Thoracic aorta (tissue), 2 donors: ENCODE results near the gene ERBB4. TPM values are rescaled to one million over a fixed set of nuclear protein-coding genes. Genes with fewer than 3 reads are reported as not detected.

Experiments
- ATAC-seq: fragments of 150-250 bp; one replicate; pipeline ENCODE4 v1.8.0; 2017; ENCODE audit warnings: low read depth; ENCODE audit not compliant: insufficient number of reproducible peaks, low FRiP score
- DNase-seq: peaks from one replicate; pipeline ENCODE4 v3.0.0-alpha.2; 2020; ENCODE audit warnings: low spot score
- H3K27ac ChIP-seq, 2 donors: fragments of 200-600 bp; sonication (generic); 1 replicate in 1 of 2; 2 replicates in 1 of 2; pipeline ENCODE4 v1.5.1; 2016; ENCODE audit warnings: mild to moderate bottlenecking in 2 of 2, moderate library complexity in 2 of 2
- H3K27me3 ChIP-seq: fragments of 200-600 bp; sonication (generic); replicated peaks from 2 replicates; pipeline ENCODE4 v1.6.0; 2016; ENCODE audit warnings: mild to moderate bottlenecking; ENCODE audit not compliant: insufficient read depth
- H3K36me3 ChIP-seq: fragments of 200-600 bp; sonication (generic); one replicate; pipeline ENCODE4 v1.5.1; 2016
- H3K4me1 ChIP-seq, 2 donors: fragments of 200-600 bp; sonication (generic); 1 replicate in 1 of 2; 2 replicates in 1 of 2; pipeline versions ENCODE4 v1.5.1 to v1.6.0; 2016; ENCODE audit warnings: low read depth in 2 of 2, mild to moderate bottlenecking in 1 of 2; ENCODE audit not compliant: control insufficient read depth in 1 of 2
- H3K4me3 ChIP-seq: fragments of 200-600 bp; sonication (generic); 2 replicates; pipeline ENCODE4 v1.5.1; 2016; ENCODE audit warnings: mild to moderate bottlenecking
- H3K9me3 ChIP-seq: fragments of 200-600 bp; sonication (generic); 2 replicates; pipeline ENCODE4 v1.5.1; 2016
- total RNA-seq, 2 donors: library from RNA; depleted of rRNA; stranded (reverse); fragments of >200 nt; gene quantifications; one replicate each; pipeline versions ENCODE4 v1.1.0 to v1.2.3, GENCODE V29; 2016
- TF ChIP-seq, protein P1 (sequence below): fragments of 200-600 bp; sonication (generic); IDR thresholded peaks from one replicate; pipeline ENCODE4 v1.5.1; 2019; ENCODE audit warnings: antibody characterized with exemption

ERBB4 gene
- total RNA-seq, 2 donors from 2014 or later = 15.7 to 29.3 TPM

DNA sequence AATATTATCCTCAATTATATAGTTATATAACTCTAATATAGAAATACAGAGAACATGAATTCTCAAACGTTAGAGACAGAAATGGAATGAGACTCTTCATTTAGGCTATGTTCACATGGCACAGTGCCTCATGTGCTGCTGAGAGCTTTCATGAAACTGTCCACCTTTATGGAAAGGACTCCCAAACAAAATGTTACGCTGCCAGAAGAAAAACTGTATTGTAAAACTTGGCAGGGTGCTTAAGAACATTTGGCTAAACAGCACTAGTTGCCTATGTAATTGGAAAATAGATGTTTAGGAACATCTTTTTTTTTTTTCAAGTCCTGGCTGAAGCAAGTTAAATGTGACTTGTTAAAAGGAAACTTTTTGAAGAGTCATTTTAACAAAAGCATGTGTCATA, 396.0 kb downstream of the ERBB4 start:
- DNase-seq = no peak
- no peak for ATAC-seq

DNA sequence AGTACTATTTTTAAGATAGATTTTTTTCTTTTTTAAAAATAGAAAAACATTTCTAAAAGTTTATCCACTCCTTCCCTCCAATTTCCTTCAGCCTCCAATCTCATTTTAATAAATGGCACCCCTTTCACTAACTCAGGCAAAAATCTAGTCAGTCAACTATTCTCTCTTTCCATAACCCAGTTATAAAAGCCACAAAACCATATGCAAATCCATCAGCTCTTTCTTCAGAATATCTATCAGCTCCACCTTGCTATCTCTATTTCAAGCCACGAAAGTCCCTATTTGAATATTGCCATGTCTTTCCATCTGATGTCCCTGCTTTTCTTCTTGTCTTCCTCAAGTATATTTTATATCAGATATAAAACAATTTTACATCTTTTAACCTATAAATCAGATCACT, 397.1 kb downstream of the ERBB4 start:
- no peak for DNase-seq
- ATAC-seq = no peak
- Histone ChIP-seq H3K27me3 (no peaks in the 10 kb centered on the region), H3K27ac (no peak overlapping the region), H3K9me3 (no peaks in the 10 kb centered on the region), H3K4me1 (peaks cover 9 to 44% of the 10 kb centered on the region in 2 donors), H3K36me3 (no peaks in the 10 kb centered on the region), H3K4me3 (no peak overlapping the region)
- TF ChIP-seq, protein P1, sequence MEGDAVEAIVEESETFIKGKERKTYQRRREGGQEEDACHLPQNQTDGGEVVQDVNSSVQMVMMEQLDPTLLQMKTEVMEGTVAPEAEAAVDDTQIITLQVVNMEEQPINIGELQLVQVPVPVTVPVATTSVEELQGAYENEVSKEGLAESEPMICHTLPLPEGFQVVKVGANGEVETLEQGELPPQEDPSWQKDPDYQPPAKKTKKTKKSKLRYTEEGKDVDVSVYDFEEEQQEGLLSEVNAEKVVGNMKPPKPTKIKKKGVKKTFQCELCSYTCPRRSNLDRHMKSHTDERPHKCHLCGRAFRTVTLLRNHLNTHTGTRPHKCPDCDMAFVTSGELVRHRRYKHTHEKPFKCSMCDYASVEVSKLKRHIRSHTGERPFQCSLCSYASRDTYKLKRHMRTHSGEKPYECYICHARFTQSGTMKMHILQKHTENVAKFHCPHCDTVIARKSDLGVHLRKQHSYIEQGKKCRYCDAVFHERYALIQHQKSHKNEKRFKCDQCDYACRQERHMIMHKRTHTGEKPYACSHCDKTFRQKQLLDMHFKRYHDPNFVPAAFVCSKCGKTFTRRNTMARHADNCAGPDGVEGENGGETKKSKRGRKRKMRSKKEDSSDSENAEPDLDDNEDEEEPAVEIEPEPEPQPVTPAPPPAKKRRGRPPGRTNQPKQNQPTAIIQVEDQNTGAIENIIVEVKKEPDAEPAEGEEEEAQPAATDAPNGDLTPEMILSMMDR = no peak

More for the DNA sequence above, 396.0 kb downstream of the ERBB4 start:
- Histone ChIP-seq H3K9me3 (no peaks in the 10 kb centered on the region), H3K4me1 (peaks cover 9 to 46% of the 10 kb centered on the region in 2 donors), H3K36me3 (no peaks in the 10 kb centered on the region), H3K27ac (no peak overlapping the region), H3K27me3 (no peaks in the 10 kb centered on the region), H3K4me3 (no peak overlapping the region)
- TF ChIP-seq, protein P1 = no peak

DNA sequence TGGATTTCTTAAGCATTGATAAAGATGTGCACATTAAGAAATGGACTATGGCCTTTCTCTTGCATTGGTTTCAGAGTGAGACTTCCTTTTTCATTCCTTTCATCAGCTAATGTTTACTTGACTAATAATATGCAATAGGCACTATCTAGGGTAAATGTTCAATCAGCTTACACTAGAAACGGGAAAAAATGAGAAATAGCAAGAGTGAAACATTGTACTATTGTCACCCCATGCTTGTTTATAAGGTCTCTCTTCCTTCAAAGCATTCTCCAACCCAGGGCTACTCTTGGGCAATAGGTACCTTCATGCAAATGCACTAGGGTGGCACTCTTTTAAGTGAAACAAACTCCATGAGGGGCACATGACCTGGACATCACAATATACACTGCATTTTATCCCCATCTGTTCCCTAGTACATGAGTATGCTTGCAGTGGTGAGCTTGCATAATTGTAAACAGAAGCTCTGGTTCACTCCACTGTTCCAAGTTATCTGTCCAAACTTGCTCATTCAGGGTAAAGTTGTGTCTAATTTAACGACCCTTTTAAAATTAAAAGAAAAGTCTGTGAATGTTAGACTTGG, 402.3 kb downstream of the ERBB4 start:
- Histone ChIP-seq H3K4me1 (peaks cover 4 to 6% of the 10 kb centered on the region in 2 donors), H3K27ac (no peak overlapping the region), H3K9me3 (no peaks in the 10 kb centered on the region), H3K36me3 (no peaks in the 10 kb centered on the region), H3K27me3 (no peaks in the 10 kb centered on the region), H3K4me3 (no peak overlapping the region)
- DNase-seq (no peak), ATAC-seq (no peak)
- TF ChIP-seq, protein P1 = no peak

DNA sequence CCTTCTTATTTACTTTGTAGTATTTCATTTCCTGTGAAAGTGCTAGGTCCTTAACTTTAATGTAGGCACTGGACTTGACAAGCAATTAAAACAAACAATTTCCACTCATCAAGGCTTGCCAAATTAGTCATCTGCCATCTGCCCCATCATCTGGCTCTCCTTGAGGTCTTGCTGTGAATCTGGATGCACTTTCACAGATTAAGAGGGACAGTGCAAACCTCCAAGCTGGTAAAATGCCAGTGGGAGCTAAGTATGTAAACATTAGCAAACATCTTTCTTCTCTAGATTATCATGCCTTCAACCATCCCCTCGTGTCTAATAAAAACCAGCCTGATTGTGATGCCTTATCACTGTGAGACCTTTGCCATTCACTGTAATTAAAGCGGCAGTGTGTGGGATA, 402.9 kb downstream of the ERBB4 start:
- Histone ChIP-seq H3K9me3 (no peaks in the 10 kb centered on the region), H3K36me3 (no peaks in the 10 kb centered on the region), H3K27me3 (no peaks in the 10 kb centered on the region), H3K4me3 (no peak overlapping the region), H3K27ac (no peak overlapping the region), H3K4me1 (peaks cover 0 to 4% of the 10 kb centered on the region in 2 donors)
- no peak for ATAC-seq
- TF ChIP-seq, protein P1 = no peak
- no peak for DNase-seq

DNA sequence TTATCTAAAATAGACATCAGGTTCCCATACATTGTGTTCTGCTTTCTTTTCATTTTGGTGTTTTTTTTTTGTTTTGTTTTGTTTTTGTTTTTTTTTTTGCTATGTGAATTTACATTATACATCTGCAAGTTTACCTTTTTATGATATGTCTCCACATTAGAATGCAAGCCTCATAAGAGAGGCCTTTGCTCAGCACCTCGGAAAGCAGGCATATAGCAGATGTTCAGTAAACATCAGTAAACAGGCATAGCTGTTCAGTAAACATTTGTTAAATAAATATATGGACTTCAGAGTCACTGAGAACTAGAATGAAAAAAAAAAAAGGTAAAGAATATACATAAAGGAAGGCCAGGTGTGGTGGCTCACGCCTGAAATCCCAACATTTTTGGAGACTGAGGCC, 405.3 kb downstream of the ERBB4 start:
- Histone ChIP-seq H3K9me3 (no peaks in the 10 kb centered on the region), H3K4me1 (peaks cover 0 to 4% of the 10 kb centered on the region in 2 donors), H3K4me3 (no peak overlapping the region), H3K36me3 (no peaks in the 10 kb centered on the region), H3K27ac (no peak overlapping the region), H3K27me3 (no peaks in the 10 kb centered on the region)
- TF ChIP-seq, protein P1 = no peak
- DNase-seq = no peak
- ATAC-seq = no peak
